HepG2 (cell line): Measurements from ENCODE around the gene DNAAF9. TPM values are rescaled to one million over a fixed set of nuclear protein-coding genes. Genes with fewer than 3 reads are reported as not detected.

Experiments used
- polyA plus RNA-seq, 8 experiments: library from polyadenylated mRNA; depleted of rRNA in 3 of 8; stranded (reverse) in 7 of 8; unstranded in 1 of 8; fragments of >200 nt; fragmentation: Illumina TruSeq in 4 of 8; extraction: Trizol in 4 of 8; gene quantifications; 2 replicates each; pipeline versions ENCODE4 v1.2.1 to v1.2.3, GENCODE V29; 2011 to 2016; ENCODE audit warnings: low read depth in 4 of 8, missing spikeins in 1 of 8, mixed read lengths in 1 of 8; ENCODE audit not compliant: insufficient read depth in 1 of 8
- small RNA-seq, 3 experiments: library from RNA; depleted of rRNA; stranded (forward); fragments of <200 nt; gene quantifications; one replicate each; pipeline ENCODE3, GENCODE V24; 2012; ENCODE audit warnings: low read depth in 2 of 3, low replicate concordance in 1 of 3; ENCODE audit not compliant: insufficient read length in 3 of 3, insufficient read depth in 2 of 3
- total RNA-seq, 5 experiments: library from RNA; depleted of rRNA; stranded (reverse); fragments of >200 nt; fragmentation: Illumina TruSeq; extraction: Trizol; gene quantifications; 2 replicates each; pipeline ENCODE4 v1.2.3, GENCODE V29; 2016; ENCODE audit warnings: low read depth in 1 of 5

Gene DNAAF9
- total and polyA plus RNA-seq, 2 of the 13 experiments (the other 11 are each of a cell fraction or from before 2014, with no cell fraction given) = 10.5 to 14.9 TPM

Small RNAs within 50 kb of the gene (small RNA-seq; reads per million reads assigned to genes)
- 0 reads per million in 3 experiments for gene RF00012
- 0 reads per million in 3 experiments for gene RNU6-1019P

Other genes starting within 250 kb of the DNAAF9 start
- 46.8 and 63.4 TPM in 2 replicates for gene FASTKD5, start 247.8 kb downstream of the DNAAF9 start, total RNA-seq (2016; rRNA removed; fragmentation: Illumina TruSeq; extraction: Trizol)
- 34.4 and 36.6 TPM in 2 replicates for gene FASTKD5, start 247.8 kb downstream of the DNAAF9 start, polyA plus RNA-seq (2011; rRNA removed)
- gene UBOX5, start 247.8 kb downstream of the DNAAF9 start, total RNA-seq (2016; rRNA removed; fragmentation: Illumina TruSeq; extraction: Trizol) = 5.4 and 5.6 TPM in 2 replicates
- 4.6 and 5.3 TPM in 2 replicates for gene UBOX5, start 247.8 kb downstream of the DNAAF9 start, polyA plus RNA-seq (2011; rRNA removed)
- gene LZTS3, start 234.1 kb downstream of the DNAAF9 start, total RNA-seq (2016; rRNA removed; fragmentation: Illumina TruSeq; extraction: Trizol) = 7.4 and 10.1 TPM in 2 replicates
- 31.3 and 49.2 TPM in 2 replicates for gene LZTS3, start 234.1 kb downstream of the DNAAF9 start, polyA plus RNA-seq (2011; rRNA removed)
- gene DDRGK1, start 203.0 kb downstream of the DNAAF9 start, total RNA-seq (2016; rRNA removed; fragmentation: Illumina TruSeq; extraction: Trizol) = 75.4 and 149 TPM in 2 replicates
- gene DDRGK1, start 203.0 kb downstream of the DNAAF9 start, polyA plus RNA-seq (2011; rRNA removed) = 96.7 and 116 TPM in 2 replicates
- 101 and 103 TPM in 2 replicates for gene ITPA, start 198.2 kb downstream of the DNAAF9 start, total RNA-seq (2016; rRNA removed; fragmentation: Illumina TruSeq; extraction: Trizol)
- 60.1 and 73.4 TPM in 2 replicates for gene ITPA, start 198.2 kb downstream of the DNAAF9 start, polyA plus RNA-seq (2011; rRNA removed)
- gene SLC4A11, start 168.5 kb downstream of the DNAAF9 start, total RNA-seq (2016; rRNA removed; fragmentation: Illumina TruSeq; extraction: Trizol) = 1.1 and 3.9 TPM in 2 replicates
- 24.7 and 27.0 TPM in 2 replicates for gene SLC4A11, start 168.5 kb downstream of the DNAAF9 start, polyA plus RNA-seq (2011; rRNA removed)
- 30.8 and 44.2 TPM in 2 replicates for gene ATRN, start 63.3 kb upstream of the DNAAF9 start, total RNA-seq (2016; rRNA removed; fragmentation: Illumina TruSeq; extraction: Trizol)
- 81.1 and 97.2 TPM in 2 replicates for gene ATRN, start 63.3 kb upstream of the DNAAF9 start, polyA plus RNA-seq (2011; rRNA removed)